ENCODE measurements around the gene RNH1.

RNH1 gene

DNA sequence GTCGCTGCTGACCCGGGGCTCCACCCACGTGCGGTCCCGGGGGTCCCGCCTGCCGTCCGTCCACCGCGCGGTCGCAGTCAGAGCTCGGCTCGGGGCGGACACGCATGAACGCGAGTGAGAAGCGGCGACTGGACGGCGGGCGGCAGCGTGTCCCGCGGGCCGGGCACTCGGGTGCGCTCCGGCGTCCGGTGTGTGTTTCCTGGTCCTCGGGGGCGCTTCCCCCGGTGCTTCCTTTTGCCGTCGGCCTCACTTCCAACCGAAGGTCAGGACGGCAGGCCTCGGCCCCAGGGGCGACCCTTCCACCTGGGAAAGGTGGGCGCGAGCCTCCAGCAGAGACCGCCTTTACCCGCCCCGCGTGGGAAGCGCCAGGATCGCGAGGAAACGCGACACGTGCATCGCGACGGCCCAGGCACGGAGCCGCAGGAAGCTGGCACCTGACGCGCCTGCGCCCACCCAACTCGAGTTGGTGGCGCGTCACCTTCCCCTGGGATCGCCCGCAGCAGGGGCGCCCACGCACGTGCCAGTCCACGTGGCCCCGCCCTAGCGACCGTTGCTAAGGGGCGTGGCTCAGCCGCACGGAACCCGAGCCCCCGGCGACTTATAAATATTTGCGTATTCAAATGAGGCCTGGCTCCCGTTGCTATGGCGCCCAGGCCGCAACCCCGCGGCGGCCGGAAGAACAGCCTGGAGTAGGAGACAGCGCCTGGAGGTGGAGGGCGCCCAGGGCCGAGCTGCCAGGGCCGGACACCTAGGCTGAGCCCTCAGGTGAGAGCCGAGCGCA is 30.0 kb upstream of the RNH1 start, which contains the start of gene LRRC56:
Gene LRRC56 (plus strand): TSS at position 687 of the 781 bp plus-strand sequence. CDS start 3,158 bp downstream, outside the sequence.
- peak; percentile 69 for DNase-seq

DNA sequence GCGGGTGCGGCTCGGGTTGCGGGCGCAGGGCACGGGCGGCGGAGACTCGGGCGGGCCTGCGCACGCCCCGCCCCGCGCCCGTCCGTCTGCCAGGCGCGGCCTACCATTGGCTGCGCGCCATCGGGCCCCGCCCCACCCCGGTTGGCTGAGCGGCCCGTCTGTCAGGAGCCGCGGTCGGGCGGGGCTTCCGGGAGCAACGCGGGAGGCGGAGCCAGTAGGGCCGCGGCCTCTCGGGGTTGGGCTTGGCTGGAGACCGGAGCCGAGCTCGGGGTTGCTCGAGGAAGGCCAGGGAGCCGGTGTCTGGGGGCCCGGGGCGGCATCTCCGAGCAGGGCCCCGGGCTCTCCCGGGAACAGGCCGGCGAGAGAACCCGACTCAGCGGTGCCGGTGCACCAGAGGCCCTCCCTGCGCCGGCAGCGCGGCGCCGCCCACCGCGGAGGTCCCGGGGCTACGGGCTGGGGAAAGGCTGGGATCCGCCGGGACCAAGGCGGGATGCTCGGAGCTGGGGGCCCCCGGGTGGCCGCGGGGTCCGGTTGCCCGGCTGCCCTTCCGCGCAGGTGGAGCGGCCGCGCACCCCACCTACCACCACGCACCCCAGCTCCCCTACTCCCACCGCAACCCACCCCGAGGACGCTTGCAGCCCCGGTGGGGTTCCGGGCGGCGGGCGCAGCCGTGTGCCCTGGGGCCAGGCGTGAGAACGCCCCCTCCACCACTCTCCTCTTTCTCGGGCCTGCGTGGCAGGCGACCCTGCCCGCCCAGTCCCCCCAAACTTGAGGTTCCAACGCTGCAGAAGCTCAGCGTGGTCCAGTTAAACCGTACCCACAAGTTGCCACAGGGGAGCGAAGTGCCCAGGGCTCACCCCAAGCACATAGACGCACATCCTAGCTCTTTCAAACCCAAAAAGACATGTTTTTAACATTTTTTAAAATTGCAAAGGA is 28.7 kb upstream of the RNH1 start, which contains the start of gene HRAS:
Gene HRAS (minus strand): TSS at position 58 of the 936 bp plus-strand sequence.
- DNase-seq: peak; percentile 53

DNA sequence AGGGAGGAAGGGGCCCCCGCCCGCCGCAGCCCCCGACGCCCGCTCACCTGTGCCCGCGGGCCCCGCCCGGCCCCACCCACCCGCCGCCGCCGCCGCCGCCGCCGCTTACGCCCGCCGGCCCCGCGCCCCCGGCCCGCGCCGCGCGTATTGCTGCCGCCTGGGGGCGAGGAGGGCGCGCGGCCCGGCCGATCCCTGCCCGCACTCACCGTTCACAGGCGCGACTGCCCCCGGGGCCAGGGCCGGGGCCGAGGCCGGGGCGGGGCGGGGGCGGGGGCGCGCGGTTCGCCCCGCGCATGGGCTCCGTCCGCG is 28.1 kb upstream of the RNH1 start:
- DNase-seq: no peak

DNA sequence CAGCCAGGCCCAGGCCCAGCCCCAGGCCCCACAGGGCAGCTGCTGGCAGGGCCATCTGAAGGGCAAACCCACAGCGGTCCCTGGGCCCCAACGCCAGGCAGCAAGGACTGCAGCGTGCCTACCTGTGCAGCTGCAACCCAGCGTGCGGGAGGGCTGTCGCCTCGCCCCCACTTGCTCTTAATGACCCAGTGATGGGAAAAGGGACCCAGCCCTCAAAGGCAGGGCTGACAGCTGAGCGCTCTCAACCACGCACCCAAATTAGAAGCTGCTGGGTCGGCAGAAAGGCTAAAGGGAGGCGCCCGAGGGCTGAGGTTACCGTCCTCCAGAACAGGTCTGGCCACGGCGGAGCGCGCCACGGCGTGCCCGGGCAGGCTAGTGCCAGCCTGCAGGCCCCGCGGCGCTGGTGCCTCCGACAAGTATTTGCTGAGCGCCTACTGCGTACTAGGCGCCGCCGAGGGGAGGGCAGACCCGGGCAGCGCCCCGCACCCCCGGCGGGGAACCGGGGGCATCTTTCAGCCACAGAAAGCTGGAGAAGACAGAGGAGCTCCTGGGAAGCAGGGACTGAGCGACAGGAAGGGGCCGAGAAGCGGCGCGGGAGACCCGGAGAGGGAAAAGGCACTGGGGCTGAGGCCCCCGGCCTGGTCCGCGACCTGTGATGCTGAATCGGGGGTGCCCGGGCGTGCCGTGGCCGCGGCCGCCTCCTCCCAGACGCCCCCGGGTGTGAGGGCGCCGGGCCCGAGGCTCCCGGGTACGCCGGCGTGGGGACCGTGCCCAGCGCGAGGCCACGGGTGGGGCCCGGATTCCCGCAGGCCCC is 27.6 kb upstream of the RNH1 start:
- DNase-seq: no peak

DNA sequence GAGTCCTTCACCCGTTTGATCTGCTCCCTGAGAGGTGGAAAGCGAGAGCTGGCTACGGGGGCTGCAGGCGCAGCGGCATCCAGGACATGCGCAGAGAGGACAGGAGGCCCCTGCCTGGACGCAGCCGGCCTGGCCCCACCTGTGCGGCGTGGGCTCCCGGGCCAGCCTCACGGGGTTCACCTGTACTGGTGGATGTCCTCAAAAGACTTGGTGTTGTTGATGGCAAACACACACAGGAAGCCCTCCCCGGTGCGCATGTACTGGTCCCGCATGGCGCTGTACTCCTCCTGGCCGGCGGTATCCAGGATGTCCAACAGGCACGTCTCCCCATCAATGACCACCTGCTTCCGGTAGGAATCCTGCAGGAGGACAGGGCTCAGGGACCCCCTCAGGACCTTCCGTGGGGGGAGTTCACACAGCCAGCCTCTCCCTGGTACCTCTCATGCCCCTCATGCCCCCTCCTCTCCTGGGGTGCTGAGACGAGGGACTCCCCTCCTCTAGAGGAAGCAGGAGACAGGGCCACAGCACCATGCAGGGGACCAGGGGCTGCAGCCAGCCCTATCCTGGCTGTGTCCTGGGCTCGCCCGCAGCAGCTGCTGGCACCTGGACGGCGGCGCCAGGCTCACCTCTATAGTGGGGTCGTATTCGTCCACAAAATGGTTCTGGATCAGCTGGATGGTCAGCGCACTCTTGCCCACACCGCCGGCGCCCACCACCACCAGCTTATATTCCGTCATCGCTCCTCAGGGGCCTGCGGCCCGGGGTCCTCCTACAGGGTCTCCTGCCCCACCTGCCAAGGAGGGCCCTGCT is 26.7 kb upstream of the RNH1 start:
- DNase-seq: no peak

DNA sequence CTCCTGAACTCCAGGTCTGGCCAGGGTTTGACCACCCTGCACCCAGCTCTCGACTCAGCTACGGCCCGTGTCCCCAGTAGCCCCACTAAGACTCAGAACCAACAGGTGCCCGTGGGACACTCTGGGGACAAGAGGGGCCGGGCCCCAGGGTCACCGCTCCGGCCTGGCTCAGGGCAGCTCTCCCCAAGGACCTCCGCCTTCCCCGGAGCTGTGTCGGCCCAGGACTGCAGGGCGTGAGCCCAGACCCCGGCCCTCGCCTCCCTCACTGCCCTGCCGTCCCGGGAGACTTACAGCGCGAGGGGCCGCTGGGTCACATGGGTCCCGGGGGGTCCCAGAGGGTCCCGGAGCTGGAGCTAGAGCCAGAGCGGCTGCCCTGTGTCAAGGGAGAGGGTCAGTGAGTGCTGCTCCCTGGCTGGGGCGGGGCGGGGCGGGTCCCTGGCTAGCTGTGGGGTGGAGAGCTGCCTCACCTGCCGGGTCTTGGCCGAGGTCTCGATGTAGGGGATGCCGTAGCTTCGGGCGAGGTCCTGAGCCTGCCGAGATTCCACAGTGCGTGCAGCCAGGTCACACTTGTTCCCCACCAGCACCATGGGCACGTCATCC is 26.0 kb upstream of the RNH1 start:
- DNase-seq: no peak

DNA sequence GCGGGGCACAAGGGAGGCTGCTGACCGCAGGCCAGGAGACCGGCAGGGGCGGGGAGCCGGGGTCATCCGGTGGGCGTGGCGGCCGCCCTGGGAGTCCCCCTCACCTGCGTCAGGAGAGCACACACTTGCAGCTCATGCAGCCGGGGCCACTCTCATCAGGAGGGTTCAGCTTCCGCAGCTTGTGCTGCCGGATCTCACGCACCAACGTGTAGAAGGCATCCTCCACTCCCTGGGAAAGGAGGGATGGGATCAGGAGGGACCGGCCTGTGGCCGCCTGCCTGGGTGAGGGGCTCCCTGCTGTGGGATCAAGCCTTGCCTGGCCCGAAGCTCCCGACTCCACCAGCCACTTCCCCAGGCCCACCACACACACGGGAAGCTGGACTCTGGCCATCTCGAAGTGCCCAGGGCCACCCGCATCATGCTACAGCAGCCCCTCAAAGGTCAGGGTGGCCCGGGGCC is 25.5 kb upstream of the RNH1 start:
- DNase-seq: no peak

DNA sequence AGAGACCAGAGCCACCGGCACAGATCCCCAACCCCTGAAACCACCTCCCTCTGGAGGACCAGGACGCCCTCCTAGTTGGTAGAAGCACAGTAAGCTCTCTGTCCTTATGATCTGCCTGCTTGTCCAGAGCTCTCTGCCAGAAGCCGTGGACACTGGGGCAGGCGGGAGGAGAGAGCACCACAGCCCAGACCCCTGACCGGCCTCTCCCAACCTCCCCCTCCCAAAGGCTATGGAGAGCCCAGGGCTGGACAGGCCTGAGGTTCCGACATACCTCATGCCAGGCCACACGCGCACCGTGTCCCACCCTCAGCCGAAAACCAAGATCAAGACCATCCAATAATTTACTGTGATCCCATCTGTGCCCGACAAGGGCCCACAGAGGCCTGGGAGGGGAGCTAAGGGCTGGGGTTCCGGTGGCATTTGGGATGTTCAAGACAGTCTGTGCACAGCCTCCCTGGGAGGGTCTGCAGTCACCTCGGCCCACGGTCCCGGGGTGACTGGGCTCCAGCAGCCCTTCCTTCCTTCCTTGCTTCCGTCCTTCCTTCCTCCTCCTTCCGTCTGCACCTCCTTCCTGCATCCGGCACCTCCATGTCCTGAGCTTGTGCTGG is 25.0 kb upstream of the RNH1 start:
- no peak for DNase-seq

DNA sequence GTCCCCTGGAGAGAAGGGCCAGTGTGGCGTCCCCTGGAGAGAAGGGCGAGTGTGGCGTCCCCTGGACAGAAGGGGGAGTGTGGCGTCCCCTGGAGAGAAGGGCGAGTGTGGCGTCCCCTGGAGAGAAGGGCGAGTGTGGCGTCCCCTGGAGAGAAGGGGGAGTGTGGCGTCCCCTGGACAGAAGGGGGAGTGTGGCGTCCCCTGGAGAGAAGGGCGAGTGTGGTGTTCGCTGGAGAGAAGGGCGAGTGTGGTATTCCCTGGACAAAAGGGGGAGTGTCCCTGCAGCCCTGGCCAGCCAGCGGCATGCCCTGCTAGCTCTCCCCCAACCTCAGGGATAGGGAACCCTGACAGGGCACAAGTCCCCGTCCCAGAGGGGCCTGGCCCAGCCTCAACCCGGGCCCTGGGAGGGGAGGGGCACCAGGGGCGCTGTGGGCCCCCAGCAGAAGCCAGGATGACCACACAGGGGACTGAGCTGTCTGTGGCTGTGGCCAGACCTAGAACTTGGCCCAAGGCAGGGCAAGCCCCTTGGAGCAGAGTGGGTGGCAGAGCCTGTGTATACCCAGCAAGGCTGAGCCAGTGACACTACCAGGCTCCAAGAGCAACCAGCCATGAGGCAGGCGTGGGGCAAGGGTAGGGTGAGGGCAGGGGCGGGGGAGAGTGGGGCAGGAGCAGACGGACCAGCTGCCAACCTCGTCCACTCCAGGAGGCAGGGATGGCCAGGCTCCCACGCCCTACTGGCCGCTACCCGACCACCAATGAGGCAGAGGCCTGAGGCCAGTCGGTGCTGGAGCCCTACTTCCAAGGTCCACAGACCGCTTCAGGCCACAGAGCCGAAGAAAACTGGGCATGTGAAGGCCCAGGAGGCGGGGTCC is 24.2 kb upstream of the RNH1 start:
- DNase-seq: no peak

DNA sequence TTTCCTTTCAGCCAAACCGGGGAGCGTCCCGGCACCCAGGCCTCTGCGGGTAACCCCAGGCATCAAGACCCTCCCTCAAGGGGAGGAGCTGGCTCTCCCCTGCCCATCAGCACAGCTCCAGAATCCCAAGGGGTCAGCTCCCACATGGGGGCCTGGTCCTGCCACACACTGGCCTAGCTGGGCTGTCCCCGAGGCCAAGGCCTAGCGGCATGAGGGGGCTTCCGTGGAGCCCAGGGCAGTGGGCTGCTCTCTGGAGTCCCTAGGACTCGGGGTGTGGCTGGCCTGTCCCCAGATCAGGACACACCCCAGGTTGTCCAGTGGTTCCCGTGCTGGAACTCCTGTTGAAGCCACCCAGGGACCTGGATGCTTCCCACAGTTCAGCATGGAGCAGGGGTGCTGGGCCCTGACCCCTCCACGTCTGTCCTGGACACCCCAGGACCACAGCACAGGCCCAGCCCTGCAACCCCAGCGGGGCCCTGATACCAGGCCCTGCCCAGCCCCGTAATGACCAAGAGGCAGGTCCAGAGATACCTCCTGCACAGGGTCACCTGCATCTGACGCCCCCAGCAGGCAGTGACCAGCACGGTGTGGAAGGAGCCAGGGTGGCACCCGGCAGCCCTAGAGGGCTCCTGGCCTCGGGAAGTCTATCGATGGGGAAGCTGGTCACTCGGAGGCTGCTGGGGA is 22.8 kb upstream of the RNH1 start:
- DNase-seq: no peak

DNA sequence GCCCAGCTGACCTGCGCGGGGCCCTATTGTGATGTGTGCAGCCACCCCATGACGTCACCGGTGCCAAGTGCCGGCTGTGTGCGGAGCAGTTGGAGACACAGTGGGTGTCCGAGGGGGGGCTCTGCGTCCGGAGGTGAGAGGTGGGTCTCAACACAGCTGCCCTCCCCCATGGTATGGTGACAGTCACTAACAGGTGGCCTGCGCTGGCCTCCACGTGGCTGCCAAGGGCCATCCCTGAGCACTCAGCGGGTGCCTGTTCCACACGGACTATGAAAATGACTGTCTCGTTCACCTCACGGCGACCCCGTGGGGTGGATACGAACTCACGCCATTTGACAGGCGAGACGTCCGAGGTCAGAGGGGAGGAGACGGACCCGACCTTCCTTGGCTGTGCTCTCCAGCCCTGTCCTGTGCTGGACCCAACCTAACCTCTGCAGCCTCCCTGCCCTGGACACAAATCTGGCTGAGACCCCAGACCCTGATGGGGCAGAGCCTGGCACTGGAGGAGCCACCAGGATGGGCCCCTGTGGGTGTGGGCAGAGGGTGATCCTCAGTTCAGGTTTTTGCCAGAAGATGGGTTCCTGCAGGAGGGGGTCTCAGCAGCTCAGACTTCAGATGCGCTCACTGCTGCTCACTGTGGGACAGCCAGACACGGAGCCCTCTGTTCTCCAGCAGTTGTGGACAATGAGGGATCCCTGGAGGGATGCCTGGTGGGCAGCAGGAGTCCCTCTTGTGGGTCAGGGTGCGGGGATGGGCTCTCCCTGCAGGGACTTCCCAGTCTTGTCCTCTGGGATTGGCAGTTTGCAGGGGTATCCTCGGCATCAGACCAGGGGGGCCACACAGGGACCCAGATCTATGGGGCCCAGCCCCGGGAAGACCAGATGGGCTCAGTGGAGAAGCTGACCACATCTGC is 22.0 kb upstream of the RNH1 start:
- no peak for DNase-seq

DNA sequence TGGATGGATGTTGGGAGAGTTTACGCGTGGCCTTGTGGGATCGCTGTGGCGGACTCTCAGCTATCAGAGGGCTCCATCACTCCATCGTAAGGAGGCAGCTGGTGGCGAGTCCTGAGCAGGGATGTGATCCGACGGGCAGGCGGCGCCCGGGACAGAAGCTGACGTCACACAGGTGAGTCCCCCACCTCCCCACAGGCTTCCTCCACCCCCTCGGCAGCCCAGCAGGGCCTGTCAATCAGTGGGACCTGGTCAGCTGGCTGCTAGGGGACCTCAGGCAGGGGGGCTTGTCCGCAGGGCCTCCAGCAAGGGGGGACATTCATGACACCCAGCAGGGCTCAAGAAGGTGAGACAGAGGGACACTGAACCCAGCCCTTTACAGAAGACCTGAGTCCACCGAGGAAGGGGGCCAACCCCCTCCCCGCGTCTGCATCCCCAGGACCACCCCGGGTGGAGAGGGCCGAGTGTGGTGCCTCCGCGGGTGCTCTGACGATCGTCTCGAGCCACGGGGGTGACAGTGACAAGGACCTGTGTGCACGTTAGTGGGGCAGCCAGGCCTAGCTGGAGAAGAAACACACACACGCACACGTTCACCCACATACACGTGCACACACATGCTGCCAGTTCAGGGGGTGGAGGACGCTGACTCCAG is 21.2 kb upstream of the RNH1 start:
- no peak for DNase-seq

DNA sequence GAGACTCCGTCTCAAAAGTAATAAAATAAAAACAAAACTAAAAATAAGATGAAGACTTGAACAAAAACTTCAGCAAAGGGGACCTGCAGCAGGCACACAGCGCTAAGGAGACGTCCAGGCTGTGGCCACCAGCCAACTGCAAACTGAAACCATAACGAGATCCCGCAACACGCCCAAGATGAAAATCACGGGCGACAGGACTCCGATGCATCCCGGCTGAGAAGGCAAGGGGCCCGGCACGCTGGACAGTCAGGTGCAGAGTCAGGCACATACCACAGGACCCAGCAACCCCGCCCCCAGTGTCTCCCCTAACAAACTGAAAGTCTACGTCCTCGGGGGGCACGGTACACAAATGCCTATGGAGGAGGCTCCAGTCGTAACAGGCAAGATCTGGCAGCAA is 19.1 kb upstream of the RNH1 start:
- no peak for DNase-seq

DNA sequence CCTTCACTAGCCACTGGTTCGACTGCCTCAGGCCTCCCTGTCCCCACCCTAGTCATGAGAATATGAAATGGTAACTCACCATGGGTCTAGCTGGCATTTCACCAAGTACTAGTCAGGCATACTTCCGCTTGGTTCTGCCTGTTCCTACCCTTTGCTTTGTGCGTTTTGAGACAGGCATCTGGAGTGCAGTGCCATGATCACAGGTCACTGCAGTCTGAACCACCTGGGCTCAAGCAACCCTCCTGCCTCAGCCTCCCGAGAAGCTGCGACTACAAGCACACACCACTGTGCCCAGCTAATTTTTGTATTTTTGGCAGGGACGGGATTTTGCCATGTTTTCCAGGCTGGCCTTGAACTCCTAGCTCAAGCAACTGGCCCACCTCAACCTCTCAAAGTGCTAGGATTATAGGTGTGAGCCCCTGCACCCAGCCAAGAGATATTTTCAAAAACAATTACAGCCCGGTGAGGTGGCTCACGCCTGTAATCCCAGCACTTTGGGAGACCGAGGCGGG is 14.2 kb upstream of the RNH1 start:
- DNase-seq: no peak

DNA sequence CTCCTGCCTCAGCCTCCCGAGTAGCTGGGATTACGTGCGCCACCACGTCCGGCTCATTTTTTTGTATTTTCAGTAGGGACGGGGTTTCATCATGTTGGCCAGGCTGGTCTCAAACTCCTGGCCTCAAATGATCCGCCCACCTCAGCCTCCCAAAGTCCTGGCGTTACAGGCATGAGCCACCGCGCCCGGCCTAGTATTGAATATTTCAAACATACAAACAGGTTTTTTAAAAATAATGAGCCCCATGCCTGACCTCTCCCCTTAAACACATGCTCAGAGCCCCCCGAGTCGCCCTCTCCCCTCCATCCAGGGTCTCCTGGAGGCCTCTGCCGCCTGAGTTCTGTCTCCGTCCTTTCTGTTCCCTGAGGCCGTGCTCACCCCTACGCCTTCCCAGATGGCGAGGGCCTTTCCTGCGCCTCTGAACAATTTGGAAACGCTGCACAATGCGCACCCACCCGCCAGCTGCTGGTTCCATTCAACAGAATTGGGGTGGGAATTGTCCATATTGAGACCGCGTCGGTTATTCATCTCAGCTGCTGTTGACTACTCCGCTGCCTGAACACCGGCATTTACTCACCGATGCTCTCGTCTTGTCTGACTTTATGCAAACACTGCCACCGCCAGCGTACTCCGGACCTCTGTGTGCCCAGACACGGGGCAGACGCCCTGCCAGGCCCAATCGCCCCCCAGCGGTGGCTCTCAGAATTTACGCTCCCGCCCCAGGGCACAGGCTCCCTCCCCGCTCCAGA is 13.6 kb upstream of the RNH1 start:
- no peak for DNase-seq

DNA sequence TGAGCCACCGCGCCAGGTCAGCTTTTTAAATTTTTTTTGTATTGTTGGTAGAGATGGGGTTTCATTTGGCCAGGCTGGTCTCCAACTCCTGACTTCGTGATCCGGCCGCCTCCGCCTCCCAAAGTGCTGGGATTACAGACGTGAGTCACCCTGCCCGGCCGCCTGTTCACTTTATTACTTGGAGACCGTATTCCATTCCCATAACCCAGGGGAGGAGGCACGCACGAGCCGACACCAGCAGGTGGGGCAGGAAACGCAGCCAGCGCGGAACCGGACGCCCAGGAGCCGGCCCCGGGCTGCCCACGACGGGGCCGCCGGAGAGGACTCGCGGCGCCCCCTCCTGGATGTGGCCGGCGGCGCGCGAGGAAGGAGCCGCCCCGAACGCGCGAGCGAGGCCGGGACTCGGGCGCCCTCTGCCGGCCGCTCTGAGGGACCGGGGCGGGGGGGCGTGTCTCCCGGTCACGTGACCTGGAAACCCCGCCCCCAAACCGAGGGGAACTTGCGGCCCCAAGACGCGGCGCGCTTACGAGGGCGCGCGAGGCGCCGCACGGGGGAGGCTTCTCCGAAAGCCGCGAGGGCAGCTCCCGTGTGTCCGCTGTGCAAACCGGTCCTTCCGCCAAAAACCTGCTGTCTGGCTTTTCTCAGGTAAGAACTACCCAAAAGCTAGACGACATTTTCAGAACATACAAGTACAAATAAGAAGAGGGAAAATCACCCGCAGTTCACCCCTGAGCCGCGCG is 11.6 kb upstream of the RNH1 start:
- no peak for DNase-seq
